ENCODE results near the gene IL15RA.

GRCh38 chr10:6002809-6003510, 25.6 kb upstream of the IL15RA start:
- no peak for TF ChIP-seq POLR2AphosphoS5 (IDR thresholded peaks at IDR 0.05; ENCODE audit: low read depth, low read length)
- no peak for TF ChIP-seq POLR2A (IDR thresholded peaks at IDR 0.05; ENCODE audit: low read depth, low read length)
- TF ChIP-seq TAF1 (IDR thresholded peaks at IDR 0.05; ENCODE audit: borderline replicate concordance, low read depth, low read length): no peak
